Transverse colon (tissue), 4 donors: ENCODE data around the gene DRD3. TPM values are rescaled to one million over a fixed set of nuclear protein-coding genes. Genes with fewer than 3 reads are reported as not detected.

Experiments
- DNase-seq: peaks from one replicate; pipeline ENCODE4 v3.0.0-alpha.2; 2019
- H3K27ac ChIP-seq, 4 donors: fragments of 200-600 bp; sonication (generic); 2 replicates each; pipeline ENCODE4 v1.5.1; 2016 to 2018; ENCODE audit warnings: inconsistent platforms in 4 of 4
- H3K27me3 ChIP-seq: fragments of 200-600 bp; sonication (generic); 2 replicates; pipeline ENCODE4 v1.5.1; 2017; ENCODE audit warnings: inconsistent platforms
- H3K36me3 ChIP-seq, 4 donors: fragments of 200-600 bp; sonication (generic); 2 replicates each; pipeline ENCODE4 v1.5.1; 2017 to 2019; ENCODE audit warnings: inconsistent platforms in 4 of 4
- H3K4me1 ChIP-seq, 4 donors: fragments of 200-600 bp; sonication (generic); 2 replicates each; pipeline ENCODE4 v1.5.1; 2017 to 2020; ENCODE audit warnings: inconsistent platforms in 4 of 4
- H3K4me3 ChIP-seq, 4 donors: fragments of 200-600 bp; sonication (generic); 1 replicate in 1 of 4; 2 replicates in 3 of 4; pipeline versions ENCODE4 v1.5.1 to v1.6.1; 2017 to 2019; ENCODE audit warnings: inconsistent platforms in 4 of 4
- H3K9me3 ChIP-seq, 2 donors: fragments of 200-600 bp; sonication (generic); 2 replicates each; pipeline ENCODE4 v1.5.1; 2017 to 2019; ENCODE audit warnings: inconsistent platforms in 2 of 2
- CTCF ChIP-seq, 5 experiments: fragments of 200-600 bp in 3 of 5; fragments of 450-650 bp in 2 of 5; sonication (generic) in 3 of 5; IDR thresholded peaks; 1 replicate in 2 of 5; 2 replicates in 3 of 5; pipeline ENCODE4 v1.5.1; 2016 to 2017; ENCODE audit warnings: antibody characterized with exemption in 5 of 5, inconsistent platforms in 3 of 5, mild to moderate bottlenecking in 2 of 5, moderate library complexity in 1 of 5
- EP300 ChIP-seq: sonication (generic); formaldehyde crosslinking; IDR thresholded peaks from one replicate; pipeline ENCODE4 v1.6.1; 2017; ENCODE audit warnings: antibody characterized with exemption, low read depth
- POLR2A ChIP-seq: fragments of 450-650 bp; IDR thresholded peaks from one replicate; pipeline ENCODE4 v1.6.1; 2016; ENCODE audit warnings: antibody characterized with exemption, mild to moderate bottlenecking, moderate library complexity
- POLR2AphosphoS5 ChIP-seq, 3 donors: sonication (generic); formaldehyde crosslinking; IDR thresholded peaks; one replicate each; pipeline ENCODE4 v1.6.1; 2016; ENCODE audit warnings: antibody characterized with exemption in 3 of 3
- whole genome bisulfite sequencing, 2 donors: methylation state at CpG; one replicate each; pipeline ENCODE4 v1.1.5; 2018; ENCODE audit warnings: low coverage in 1 of 2; 5-methylcytosine and 5-hydroxymethylcytosine counted together
- in situ Hi-C, 4 donors: fragments of 200-750 bp; cut with MboI; loops; one replicate each; pipeline versions ENCODE4 v1.15.0 to v1.15.1; 2017; ENCODE audit warnings: low sequenced_read_pairs in 3 of 4, low pct_ligation_motif_present in 1 of 4, low pct_unique_long_range_greater_than_20kb in 1 of 4
- intact Hi-C: fragments of 100-400 bp; cut with DNase I; formaldehyde crosslinking; loops from one replicate; pipeline ENCODE4 v1.15.1; 2023; ENCODE audit warnings: low total_unique reads
- total RNA-seq, 4 donors: library from RNA; depleted of rRNA; stranded (reverse); fragments of >200 nt; gene quantifications; one replicate each; pipeline ENCODE4 v1.1.0, GENCODE V29; 2016

Gene DRD3
- total RNA-seq, 4 donors from 2014 or later = not detected

DNA sequence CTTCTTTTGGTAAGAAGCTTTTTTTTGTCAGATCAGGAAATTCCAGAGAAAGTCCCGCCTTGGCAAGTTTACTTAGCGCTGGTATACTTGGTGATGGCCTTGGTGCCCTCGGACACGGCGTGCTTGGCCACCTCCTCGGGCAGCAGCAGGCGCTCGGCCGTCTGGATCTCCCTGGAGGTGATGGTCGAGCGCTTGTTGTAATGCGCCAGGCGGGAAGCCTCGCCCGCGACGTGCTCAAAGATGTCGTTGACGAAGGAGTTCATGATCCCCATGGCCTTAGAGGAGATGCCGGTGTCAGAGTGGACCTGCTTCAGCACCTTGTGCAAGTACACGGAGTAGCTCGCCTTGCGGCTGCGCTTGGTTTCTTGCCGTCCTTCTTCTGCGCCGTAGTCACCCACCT, 75.7 kb downstream of the DRD3 start:
- Histone ChIP-seq H3K9me3 (no peaks in the 10 kb centered on the region), H3K27me3 (no peaks in the 10 kb centered on the region), H3K27ac (no peak overlapping the region), H3K4me1 (no peaks in the 10 kb centered on the region), H3K4me3 (no peak overlapping the region), H3K36me3 (no peaks in the 10 kb centered on the region)
- 96 to 97% methylated on average over 14 to 27 of the region's 27 CpGs for whole genome bisulfite sequencing, 2 donors
- TF ChIP-seq POLR2A (no peak), EP300 (no peak), POLR2AphosphoS5 (IDR thresholded peaks at IDR 0.05) (no peak), CTCF (IDR thresholded peaks at IDR 0.05) (no peak)
- no peak for DNase-seq
- in situ Hi-C loops (no loop called here), intact Hi-C loops (no loop called here)

GRCh38 chr3:114101101-114101500, 77.8 kb downstream of the DRD3 start:
- WGBS, 2 donors = 44 to 66% methylated on average over 1 of the region's 1 CpG
- Histone ChIP-seq H3K36me3 (no peaks in the 10 kb centered on the region), H3K27ac (no peak overlapping the region), H3K4me1 (no peaks in the 10 kb centered on the region), H3K9me3 (no peaks in the 10 kb centered on the region), H3K4me3 (no peak overlapping the region), H3K27me3 (no peaks in the 10 kb centered on the region)
- intact Hi-C loops = no loop called here
- in situ Hi-C loops = no loop called here
- TF ChIP-seq POLR2AphosphoS5 (IDR thresholded peaks at IDR 0.05) (no peak), CTCF (IDR thresholded peaks at IDR 0.05) (no peak), EP300 (no peak), POLR2A (no peak)
- no peak for DNase-seq

DNA sequence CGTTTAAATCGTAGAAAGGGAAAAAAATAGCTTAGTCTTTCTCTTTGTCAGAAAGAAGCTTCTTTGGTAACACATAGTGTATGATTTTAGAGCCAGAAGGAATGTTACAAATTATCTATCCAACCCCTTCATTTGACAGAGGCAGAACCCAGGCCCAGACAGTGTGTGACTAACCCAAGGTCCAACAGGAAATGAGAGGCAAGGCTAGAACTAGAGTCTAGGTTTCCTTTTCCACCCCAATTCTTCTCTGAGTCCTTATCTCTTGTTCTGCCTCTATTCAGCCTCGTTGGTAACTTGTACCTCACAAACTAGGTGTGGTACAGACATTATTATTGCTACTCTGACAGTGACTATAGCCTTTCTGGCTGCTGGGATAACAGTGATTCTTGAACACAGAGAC, 83.1 kb downstream of the DRD3 start:
- WGBS, 2 donors = 68 to 71% methylated on average over 3 of the region's 3 CpGs
- DNase-seq = no peak
- Histone ChIP-seq H3K9me3 (no peaks in the 10 kb centered on the region), H3K27me3 (no peaks in the 10 kb centered on the region), H3K4me1 (no peaks in the 10 kb centered on the region), H3K36me3 (no peaks in the 10 kb centered on the region), H3K27ac (no peak overlapping the region), H3K4me3 (no peak overlapping the region)
- in situ Hi-C loops (no loop called here), intact Hi-C loops (no loop called here)
- TF ChIP-seq EP300 = no peak
- TF ChIP-seq POLR2A = no peak
- no peak for TF ChIP-seq POLR2AphosphoS5 (IDR thresholded peaks at IDR 0.05)

DNA sequence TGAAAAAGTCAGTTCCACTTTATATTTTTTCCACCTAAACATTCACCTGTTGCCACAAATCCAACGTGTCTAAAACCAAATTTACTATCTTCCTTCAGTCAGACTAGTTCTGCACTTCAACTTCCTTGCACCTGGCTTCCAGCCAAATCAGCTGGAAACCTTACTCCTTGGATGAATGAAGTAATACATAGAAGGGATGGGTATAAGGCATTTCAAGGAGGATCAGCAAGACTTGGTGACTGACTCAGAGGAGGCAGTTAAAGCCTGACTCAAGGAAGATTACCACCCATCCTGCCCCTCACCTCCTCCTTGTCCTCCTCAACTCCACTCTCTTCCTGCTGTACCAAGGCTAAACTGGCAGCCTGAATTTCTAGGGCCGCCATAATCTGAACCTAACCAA, 85.3 kb downstream of the DRD3 start:
- in situ Hi-C loops = no loop called here
- peak; percentile 16 for DNase-seq
- intact Hi-C loops = no loop called here
- no peak for TF ChIP-seq CTCF (IDR thresholded peaks at IDR 0.05)
- TF ChIP-seq POLR2A = no peak
- TF ChIP-seq EP300 = no peak
- no peak for TF ChIP-seq POLR2AphosphoS5 (IDR thresholded peaks at IDR 0.05)
- Histone ChIP-seq H3K27me3 (no peaks in the 10 kb centered on the region), H3K36me3 (no peaks in the 10 kb centered on the region), H3K4me1 (no peaks in the 10 kb centered on the region), H3K27ac (no peak overlapping the region), H3K9me3 (no peaks in the 10 kb centered on the region), H3K4me3 (no peak overlapping the region)
- WGBS, 2 donors = 0 to 54% methylated on average over 1 to 2 of the region's 2 CpGs

DNA sequence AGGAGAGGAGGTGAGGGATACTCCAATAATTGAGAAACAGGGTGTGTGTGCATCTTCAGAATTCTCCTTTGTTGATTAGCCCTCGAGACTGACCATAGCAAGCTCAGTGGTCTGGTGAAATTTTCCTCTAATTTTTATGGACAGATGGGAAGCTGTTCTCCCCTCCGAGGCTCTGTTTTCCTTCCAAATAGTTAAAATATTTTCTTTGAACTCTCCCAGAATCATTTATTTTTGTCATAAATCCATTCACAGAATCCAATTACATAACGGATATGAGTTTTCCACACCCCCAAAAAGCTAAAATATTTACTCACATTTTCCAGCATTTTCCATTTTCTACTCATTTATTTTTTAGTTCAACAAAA, 85.9 kb downstream of the DRD3 start:
- DNase-seq = no peak
- H3K4me1 ChIP-seq = no peaks in the 10 kb centered on the region
- H3K9me3 ChIP-seq = no peaks in the 10 kb centered on the region
- in situ Hi-C loops = no loop called here
- TF ChIP-seq EP300 (no peak), POLR2A (no peak), CTCF (IDR thresholded peaks at IDR 0.05) (no peak), POLR2AphosphoS5 (IDR thresholded peaks at IDR 0.05) (no peak)
- H3K27me3 ChIP-seq = no peaks in the 10 kb centered on the region
- 41 to 48% methylated on average over 2 to 3 of the region's 3 CpGs for WGBS, 2 donors
- peaks cover 0 to under 1% (median 0%) of the 10 kb centered on the region in 4 donors for H3K36me3 ChIP-seq
- intact Hi-C loops = no loop called here
- H3K4me3 ChIP-seq = no peak overlapping the region
- no peak overlapping the region for H3K27ac ChIP-seq
